Nephron (organoid): Measurements from ENCODE around the gene ARHGAP19.

ENCODE experiments used
- H3K27ac Mint-ChIP-seq, 3 experiments: 2 replicates each; pipeline ENCODE4 v1.8.0; 2020; ENCODE audit warnings: mixed read lengths in 3 of 3, mild to moderate bottlenecking in 2 of 3, moderate library complexity in 1 of 3
- H3K27me3 Mint-ChIP-seq: 2 replicates; pipeline ENCODE4 v1.8.0; 2021; ENCODE audit warnings: low read depth, mild to moderate bottlenecking, moderate library complexity, mixed read lengths
- H3K36me3 Mint-ChIP-seq: 2 replicates; pipeline ENCODE4 v1.8.0; 2020; ENCODE audit warnings: low read depth, mixed read lengths
- H3K4me1 Mint-ChIP-seq: 2 replicates; pipeline ENCODE4 v1.8.0; 2020; ENCODE audit warnings: mixed read lengths
- H3K4me3 Mint-ChIP-seq, 3 experiments: 2 replicates each; pipeline ENCODE4 v1.8.0; 2020; ENCODE audit warnings: mild to moderate bottlenecking in 3 of 3, mixed read lengths in 3 of 3, moderate library complexity in 2 of 3
- H3K9me3 Mint-ChIP-seq: 2 replicates; pipeline ENCODE4 v1.8.0; 2020; ENCODE audit warnings: mixed read lengths
- CTCF ChIP-seq, 3 experiments: fragments of 200-600 bp; sonication (generic); IDR thresholded peaks; one replicate each; pipeline ENCODE4 v1.5.0; 2021; ENCODE audit warnings: antibody characterized with exemption in 3 of 3; ENCODE audit not compliant: unreplicated experiment in 3 of 3

Gene ARHGAP19

GRCh38 chr10:97319671-97320479 is 27.4 kb upstream of the ARHGAP19 start:
- Mint-ChIP-seq H3K27ac (peak overlapping the region; percentile 39 to 82 (median 80)), H3K4me1 (peaks cover 25% of the 10 kb centered on the region), H3K36me3 (no peaks in the 10 kb centered on the region), H3K9me3 (no peaks in the 10 kb centered on the region), H3K27me3 (peaks cover 48% of the 10 kb centered on the region), H3K4me3 (peak overlapping the region; percentile 84 to 87 (median 86))
- no peak for TF ChIP-seq CTCF (IDR thresholded peaks at IDR 0.05; ENCODE audit: unreplicated experiment in 3 of 3)

- H3K9me3 Mint-ChIP-seq = no peaks in the 10 kb centered on the region
- peaks cover 48% of the 10 kb centered on the region for H3K27me3 Mint-ChIP-seq
- H3K4me1 Mint-ChIP-seq = peaks cover 25% of the 10 kb centered on the region
- no peak for TF ChIP-seq CTCF (IDR thresholded peaks at IDR 0.05; ENCODE audit: unreplicated experiment in 3 of 3)
- H3K27ac Mint-ChIP-seq = peak within 1 kb of the TSS; percentile 95 to 99 (median 98)
- no peaks in the 10 kb centered on the region for H3K36me3 Mint-ChIP-seq
- H3K4me3 Mint-ChIP-seq = peak within 1 kb of the TSS; percentile 91 to 95 (median 94)
Observed at GRCh38 chr10:97318772-97319651, 26.6 kb upstream of the ARHGAP19 start, which contains the start of gene FRAT1. TSS of gene FRAT1 (plus strand) at chr10:97319271. CDS start at chr10:97319454, 183 bp downstream.

GRCh38 chr10:97314671-97315070 is 22.2 kb upstream of the ARHGAP19 start:
- Mint-ChIP-seq H3K36me3 (no peaks in the 10 kb centered on the region), H3K9me3 (no peaks in the 10 kb centered on the region), H3K4me1 (peaks cover 5% of the 10 kb centered on the region), H3K27ac (no peak overlapping the region), H3K27me3 (peaks cover 16% of the 10 kb centered on the region), H3K4me3 (no peak overlapping the region)
- no peak for TF ChIP-seq CTCF (IDR thresholded peaks at IDR 0.05; ENCODE audit: unreplicated experiment in 3 of 3)

GRCh38 chr10:97312897-97313296 is 20.5 kb upstream of the ARHGAP19 start:
- Mint-ChIP-seq H3K36me3 (no peaks in the 10 kb centered on the region), H3K27me3 (peaks cover 8% of the 10 kb centered on the region), H3K4me3 (no peak overlapping the region), H3K4me1 (peaks cover 3% of the 10 kb centered on the region), H3K27ac (no peak overlapping the region), H3K9me3 (no peaks in the 10 kb centered on the region)
- TF ChIP-seq CTCF (IDR thresholded peaks at IDR 0.05; ENCODE audit: unreplicated experiment in 3 of 3) = no peak

GRCh38 chr10:97311111-97311626 is 18.7 kb upstream of the ARHGAP19 start:
- Mint-ChIP-seq H3K27ac (no peak overlapping the region), H3K9me3 (no peaks in the 10 kb centered on the region), H3K4me1 (peaks cover 9% of the 10 kb centered on the region), H3K36me3 (no peaks in the 10 kb centered on the region), H3K4me3 (no peak overlapping the region), H3K27me3 (no peaks in the 10 kb centered on the region)
- no peak for TF ChIP-seq CTCF (IDR thresholded peaks at IDR 0.05; ENCODE audit: unreplicated experiment in 3 of 3)
